GM18951 (cell line): ENCODE results near the gene NXPH1.

Experiments
- POLR2A ChIP-seq: IDR thresholded peaks from 4 replicates; pipeline ENCODE4 v1.6.1; 2011; ENCODE audit warnings: mild to moderate bottlenecking; ENCODE audit not compliant: insufficient read length, insufficient read depth; ENCODE audit errors: extremely low read depth
- in situ Hi-C: fragments of 300-500 bp; cut with MboI; formaldehyde crosslinking; loops from one replicate; pipeline ENCODE4 v1.12.0; 2022; ENCODE audit warnings: low sequenced_read_pairs, mixed read lengths, inconsistent platforms; ENCODE audit not compliant: unreplicated experiment

NXPH1 gene

DNA sequence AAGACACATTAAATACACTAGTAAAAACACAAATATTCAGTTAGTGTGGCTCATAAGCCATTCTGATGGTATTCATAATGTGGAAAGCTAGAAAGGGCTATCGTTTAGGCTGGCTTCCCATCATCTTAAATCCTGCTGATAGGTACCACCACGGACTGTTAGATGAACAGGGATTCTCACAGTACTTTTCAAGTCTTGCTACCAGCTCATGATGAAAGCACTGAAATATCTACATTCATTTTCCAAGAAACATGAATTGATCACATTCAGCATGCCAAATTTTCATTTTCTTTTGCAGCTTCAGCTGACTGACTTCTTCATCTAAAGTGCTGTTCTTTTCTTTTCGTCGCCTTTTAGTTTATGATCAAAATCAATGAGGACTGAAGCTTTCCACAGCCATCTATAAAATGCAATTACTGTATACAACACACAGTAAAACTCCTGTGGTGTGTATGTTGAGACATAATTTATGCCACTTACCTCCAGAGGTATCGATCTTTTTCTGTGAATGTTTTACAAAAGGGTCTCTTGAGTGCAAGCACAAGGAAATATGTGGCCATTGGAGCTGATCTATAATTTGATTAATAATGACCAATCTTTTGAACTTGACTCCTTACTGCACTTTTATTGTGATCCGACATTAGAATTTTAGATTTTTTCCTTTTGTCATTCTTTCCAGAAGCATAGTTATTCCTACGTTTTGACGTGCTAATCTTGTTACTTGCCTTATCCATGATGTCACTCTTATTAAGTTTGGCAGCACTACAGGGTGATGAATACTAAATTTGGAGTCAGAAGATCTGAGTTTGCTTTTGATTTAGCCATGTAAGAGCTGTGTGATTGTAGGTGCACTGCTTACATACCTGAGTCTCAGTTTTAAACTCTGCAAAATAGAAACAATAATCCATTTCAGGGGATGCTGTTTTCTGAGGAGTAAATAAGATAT lies 58.4 kb downstream of the NXPH1 start:
- TF ChIP-seq POLR2A, result no peak
- in situ Hi-C loops, result no loop called here

GRCh38 chr7:8499128-8499527 lies 65.7 kb downstream of the NXPH1 start:
- no peak for TF ChIP-seq POLR2A
- in situ Hi-C loops, result no loop called here

DNA sequence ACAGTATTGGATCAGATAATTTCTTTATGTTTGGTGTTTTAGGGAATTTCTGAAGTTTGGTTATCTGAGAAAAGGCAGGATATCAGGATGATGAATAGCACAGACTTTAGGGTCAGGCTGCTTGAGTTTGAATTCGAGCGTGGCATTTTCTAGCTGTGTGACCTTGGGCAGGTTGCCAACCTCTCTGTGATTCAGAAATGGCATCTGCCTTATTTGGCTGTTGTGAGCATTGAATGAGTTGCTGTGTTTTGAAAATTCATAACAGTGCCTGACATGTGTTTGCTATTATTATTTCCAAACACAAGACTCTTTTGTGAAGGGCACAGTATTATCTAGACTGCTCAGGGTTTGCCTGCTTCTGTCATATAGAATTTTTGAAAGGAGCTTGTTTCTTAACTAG lies 66.9 kb downstream of the NXPH1 start:
- no peak for TF ChIP-seq POLR2A
- in situ Hi-C loops, result no loop called here

DNA sequence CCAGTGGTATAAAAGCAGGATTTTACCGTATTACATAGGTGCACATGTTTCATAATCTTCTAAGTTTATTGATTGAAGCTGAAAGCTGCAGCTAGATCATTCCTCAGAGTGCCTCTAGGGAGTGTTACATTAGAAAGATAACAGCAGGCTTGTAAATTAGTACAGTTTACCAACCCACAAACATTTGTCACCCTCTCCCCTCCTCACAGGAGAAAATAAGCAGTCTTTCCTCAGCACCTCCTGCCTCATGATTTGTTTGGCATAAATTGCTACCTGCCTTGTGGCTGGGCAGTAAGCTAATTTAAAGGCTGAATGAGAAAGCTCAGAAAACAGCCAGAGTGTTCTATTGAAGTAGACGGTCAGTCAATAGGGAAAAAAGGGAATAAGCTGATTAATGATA lies 74.2 kb downstream of the NXPH1 start:
- TF ChIP-seq POLR2A, result no peak
- in situ Hi-C loops, result no loop called here

GRCh38 chr7:8509621-8510020 lies 76.2 kb downstream of the NXPH1 start:
- in situ Hi-C loops, result no loop called here
- no peak for TF ChIP-seq POLR2A

DNA sequence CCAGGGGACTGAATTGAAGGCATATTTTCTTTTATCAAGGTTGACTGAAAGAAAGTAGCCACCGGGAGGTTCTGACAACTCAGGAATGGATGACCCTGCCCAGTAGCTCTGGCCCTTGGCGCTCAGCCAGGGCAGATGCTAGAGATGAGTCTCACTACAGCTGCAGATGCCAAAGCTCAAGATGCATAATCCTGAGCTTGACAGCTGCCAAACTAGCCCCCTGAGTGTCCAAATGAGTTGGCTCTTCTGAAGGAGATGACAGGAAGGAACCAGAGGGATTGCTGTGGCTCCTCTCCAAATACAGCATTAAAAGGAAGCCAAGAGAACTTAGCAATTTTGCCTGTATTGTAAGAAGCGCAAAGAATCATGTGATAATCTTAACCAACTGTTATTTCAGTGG lies 78.4 kb downstream of the NXPH1 start:
- in situ Hi-C loops, result no loop called here
- TF ChIP-seq POLR2A, result no peak

GRCh38 chr7:8514781-8515519 lies 81.5 kb downstream of the NXPH1 start:
- no peak for TF ChIP-seq POLR2A
- in situ Hi-C loops, result no loop called here

DNA sequence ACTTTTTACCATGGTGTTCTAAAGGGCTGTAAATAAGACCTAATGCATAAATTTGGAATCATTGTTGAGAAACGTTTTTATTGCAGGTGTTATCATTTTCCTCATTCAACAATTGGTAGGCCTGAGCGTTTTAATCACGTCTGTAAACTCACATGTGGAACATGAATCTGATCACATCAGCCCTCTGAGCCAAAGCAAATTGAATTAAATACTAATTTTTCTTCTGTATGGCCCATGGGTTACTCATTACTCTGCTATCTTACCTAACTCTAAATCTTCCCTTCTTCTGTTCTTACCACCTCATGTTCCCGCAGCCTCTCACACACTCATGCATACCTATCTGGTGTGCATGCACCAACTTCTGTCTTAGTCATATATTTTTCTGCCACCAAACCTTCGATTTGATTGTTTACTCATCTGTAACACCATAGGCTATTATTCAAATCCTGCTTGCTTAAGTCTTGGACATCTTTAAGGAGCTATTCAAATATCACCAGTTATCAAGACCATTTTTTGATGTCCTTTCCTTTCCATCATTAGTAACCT lies 82.3 kb downstream of the NXPH1 start:
- in situ Hi-C loops, result no loop called here
- no peak for TF ChIP-seq POLR2A

- no peak for TF ChIP-seq POLR2A
- in situ Hi-C loops, result no loop called here
Observed at GRCh38 chr7:8516976-8517375, 83.6 kb downstream of the NXPH1 start.

- no peak for TF ChIP-seq POLR2A
- in situ Hi-C loops, result no loop called here
Observed at GRCh38 chr7:8528311-8528710, 94.9 kb downstream of the NXPH1 start.

DNA sequence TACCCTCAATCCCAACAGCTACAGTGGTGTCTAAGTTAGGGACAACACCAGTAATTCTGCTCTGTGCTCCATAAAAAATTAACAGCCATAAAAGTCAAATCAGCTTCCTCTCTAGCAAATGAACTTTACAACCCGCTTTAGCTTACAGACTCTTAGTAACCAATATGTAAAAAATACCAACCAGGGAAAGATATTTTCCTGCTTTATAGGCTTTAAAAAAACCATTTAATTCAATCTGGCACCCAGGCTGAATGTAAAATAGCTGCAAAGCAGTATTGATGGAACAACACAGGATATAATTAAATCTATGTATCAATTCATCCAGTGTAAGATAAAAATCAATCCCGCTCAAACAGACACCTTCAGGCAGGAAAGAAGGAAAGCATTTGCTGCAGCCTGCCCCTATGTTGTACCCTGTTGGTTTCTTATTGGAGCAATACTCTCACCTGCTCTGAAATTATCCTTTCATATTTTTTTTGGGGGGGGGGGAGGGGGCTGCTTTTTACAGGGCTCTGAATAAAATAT lies 98.6 kb downstream of the NXPH1 start:
- in situ Hi-C loops, result no loop called here
- TF ChIP-seq POLR2A, result no peak

GRCh38 chr7:8536431-8536830 lies 103.0 kb downstream of the NXPH1 start:
- TF ChIP-seq POLR2A, result no peak

GRCh38 chr7:8549046-8549445 lies 115.6 kb downstream of the NXPH1 start:
- in situ Hi-C loops, result no loop called here
- no peak for TF ChIP-seq POLR2A

More at GRCh38 chr7:8536431-8536830, 103.0 kb downstream of the NXPH1 start:
- in situ Hi-C loops, result no loop called here
